OCI-LY3 (cell line): ENCODE results near the gene KLRK1.
"Not testable (repeated sequence)": the region's sequence is repeated elsewhere in the genome, so short reads cannot be mapped to it uniquely, and the experiment has no call there.

ENCODE experiments used
- CTCF ChIP-seq: fragments of 200-600, 300-600 bp; sonication (generic); IDR thresholded peaks from 2 replicates; pipeline ENCODE4 v1.5.1; 2014; ENCODE audit warnings: antibody characterized with exemption, low read length, low read depth
- EZH2phosphoT487 ChIP-seq: fragments of 200-600 bp; shearing (Covaris generic); IDR thresholded peaks from 2 replicates; pipeline ENCODE4 v1.6.1; 2018; ENCODE audit warnings: antibody characterized with exemption, mixed run types, low read depth

GRCh38 chr12:10422159-10422558 lies 32.3 kb upstream of the KLRK1 start:
- TF ChIP-seq CTCF, EZH2phosphoT487: not testable (repeated sequence)
